ENCODE results near the gene DNHD1. TPM values are rescaled to one million over a fixed set of nuclear protein-coding genes. Genes with fewer than 3 reads are reported as not detected.
A peak's percentile ranks its signal among the peaks of the same experiment; 100 is the strongest.

DNHD1 gene
- total RNA-seq, 4 donors from 2014 or later: 17.2 to 27.3 (median 21.0) TPM

GRCh38 chr11:6474413-6474792 lies 22.7 kb upstream of the DNHD1 start:
- Histone ChIP-seq H3K9me3 (no peaks in the 10 kb centered on the region), H3K27me3 (no peaks in the 10 kb centered on the region), H3K27ac (peak overlapping the region; percentile 81 to 97 (median 92)), H3K36me3 (peaks cover 0 to 31% (median 0%) of the 10 kb centered on the region in 3 donors), H3K4me3 (peak overlapping the region; percentile 61 to 92 (median 70)), H3K4me1 (peaks cover 0 to 37% (median 11%) of the 10 kb centered on the region in 4 donors)
- 21 to 25% methylated on average over 7 of the region's 7 CpGs for WGBS, 2 donors
- no peak for DNase-seq (ENCODE audit: low spot score in 2 of 2)
- no peak for TF ChIP-seq POLR2A (IDR thresholded peaks at IDR 0.05)
- TF ChIP-seq CTCF (IDR thresholded peaks at IDR 0.05): no peak
- no peak for TF ChIP-seq EP300 (IDR thresholded peaks at IDR 0.05)

GRCh38 chr11:6474806-6475500 lies 22.1 kb upstream of the DNHD1 start:
- TF ChIP-seq POLR2A (IDR thresholded peaks at IDR 0.05) (no peak), CTCF (IDR thresholded peaks at IDR 0.05) (no peak), EP300 (IDR thresholded peaks at IDR 0.05) (no peak)
- WGBS, 2 donors: 74 to 78% methylated on average over 3 of the region's 3 CpGs
- H3K36me3 ChIP-seq: peaks cover 0 to 37% (median 0%) of the 10 kb centered on the region in 3 donors
- no peaks in the 10 kb centered on the region for H3K9me3 ChIP-seq
- H3K27me3 ChIP-seq: no peaks in the 10 kb centered on the region
- H3K27ac ChIP-seq: peak overlapping the region in 3 of 4 donors; percentile 88 to 97 (median 95)
- DNase-seq (ENCODE audit: low spot score in 2 of 2): no peak
- no peak overlapping the region for H3K4me3 ChIP-seq
- H3K4me1 ChIP-seq: peaks cover 0 to 37% (median 11%) of the 10 kb centered on the region in 4 donors

DNA sequence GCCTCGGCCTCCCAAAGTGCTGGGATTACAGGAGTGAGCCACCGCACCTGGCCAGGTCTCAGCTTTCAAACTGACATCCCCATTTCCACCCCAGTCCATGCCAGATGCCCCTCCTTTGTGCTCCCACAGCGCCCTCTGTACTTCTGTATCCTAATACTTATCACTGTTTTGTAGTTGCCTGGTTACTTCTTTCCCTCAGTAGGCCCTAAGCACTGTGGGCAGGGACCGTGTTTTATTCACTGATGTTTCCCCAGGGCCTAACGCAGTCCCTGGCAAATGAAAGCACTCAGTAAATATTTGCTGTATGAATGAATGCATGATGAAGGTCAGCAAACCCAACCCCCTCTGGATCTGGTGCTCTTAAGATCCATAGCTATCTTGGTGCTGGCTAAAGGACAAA lies 21.1 kb upstream of the DNHD1 start:
- DNase-seq (ENCODE audit: low spot score in 2 of 2): no peak
- Histone ChIP-seq H3K9me3 (no peaks in the 10 kb centered on the region), H3K36me3 (peaks cover 0 to 37% (median 0%) of the 10 kb centered on the region in 3 donors), H3K4me3 (no peak overlapping the region), H3K4me1 (peaks cover 0 to 43% (median 19%) of the 10 kb centered on the region in 4 donors), H3K27me3 (no peaks in the 10 kb centered on the region), H3K27ac (no peak overlapping the region)
- WGBS, 2 donors: 71 to 74% methylated on average over 5 of the region's 5 CpGs
- TF ChIP-seq EP300 (IDR thresholded peaks at IDR 0.05): no peak
- no peak for TF ChIP-seq POLR2A (IDR thresholded peaks at IDR 0.05)
- TF ChIP-seq CTCF (IDR thresholded peaks at IDR 0.05): no peak

DNA sequence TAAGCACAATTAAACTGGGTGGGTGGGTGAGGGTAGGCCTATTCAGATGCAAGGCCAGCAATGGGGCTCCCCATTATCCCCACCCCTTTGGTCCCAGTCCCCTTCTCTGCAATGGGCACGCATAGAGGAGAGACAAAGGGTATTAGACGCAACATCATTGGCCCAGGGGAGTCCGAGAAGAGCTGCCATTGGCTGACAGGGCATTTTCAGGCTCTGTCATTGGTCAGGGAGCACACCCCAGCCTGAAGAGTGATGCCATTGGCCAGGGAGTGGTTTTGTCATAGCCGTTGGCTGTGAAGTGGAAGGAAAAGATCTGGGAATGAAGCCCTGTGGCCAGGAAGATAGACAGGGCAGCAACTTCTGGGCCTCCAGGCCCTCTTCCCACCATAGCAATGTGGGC lies 20.5 kb upstream of the DNHD1 start:
- Histone ChIP-seq H3K36me3 (peaks cover 0 to 37% (median 0%) of the 10 kb centered on the region in 3 donors), H3K27ac (no peak overlapping the region), H3K9me3 (no peaks in the 10 kb centered on the region), H3K4me1 (peaks cover 0 to 40% (median 19%) of the 10 kb centered on the region in 4 donors), H3K27me3 (no peaks in the 10 kb centered on the region), H3K4me3 (no peak overlapping the region)
- DNase-seq (ENCODE audit: low spot score in 2 of 2): no peak
- 83 to 92% methylated on average over 4 of the region's 4 CpGs for WGBS, 2 donors
- TF ChIP-seq CTCF (IDR thresholded peaks at IDR 0.05) (no peak), EP300 (IDR thresholded peaks at IDR 0.05) (no peak), POLR2A (IDR thresholded peaks at IDR 0.05) (no peak)

DNA sequence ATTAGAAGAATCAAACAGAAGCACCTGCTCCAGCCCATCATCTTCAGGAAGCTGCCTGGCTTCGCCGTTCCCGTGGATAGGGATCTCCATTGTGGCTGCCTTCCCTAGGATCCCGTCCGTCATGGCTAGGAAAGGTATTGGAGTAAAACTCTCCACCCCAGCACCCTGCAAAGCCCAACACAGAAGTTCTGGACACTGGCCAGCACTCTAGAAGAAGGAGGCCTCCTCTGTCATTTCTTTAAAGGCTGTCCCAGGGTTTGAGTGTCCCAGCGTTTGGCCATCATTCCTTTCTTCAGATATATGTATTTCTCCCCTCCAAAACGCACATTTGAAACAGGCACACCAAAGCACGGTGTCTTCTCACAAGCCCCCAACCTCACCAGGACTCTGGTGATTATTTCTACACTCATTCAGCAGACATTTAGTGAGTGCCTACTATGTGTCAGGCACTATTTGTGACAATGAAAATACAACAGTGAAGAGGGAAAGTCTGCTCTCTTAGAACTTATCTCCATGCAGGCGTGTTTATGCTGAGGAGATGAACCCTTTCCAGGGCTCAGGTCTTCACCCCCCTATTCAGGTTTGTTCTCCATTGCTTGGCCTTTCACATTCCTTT lies 16.7 kb upstream of the DNHD1 start:
- WGBS, 2 donors: 60 to 63% methylated on average over 9 of the region's 9 CpGs
- peak overlapping the region; percentile 68 to 91 (median 76) for H3K4me3 ChIP-seq
- H3K9me3 ChIP-seq: no peaks in the 10 kb centered on the region
- peak overlapping the region; percentile 90 to 96 (median 92) for H3K27ac ChIP-seq
- peaks cover 0 to 37% (median 22%) of the 10 kb centered on the region in 4 donors for H3K4me1 ChIP-seq
- H3K36me3 ChIP-seq: peaks cover 0 to 67% (median 0%) of the 10 kb centered on the region in 3 donors
- TF ChIP-seq CTCF (IDR thresholded peaks at IDR 0.05) (no peak), POLR2A (IDR thresholded peaks at IDR 0.05) (no peak), EP300 (IDR thresholded peaks at IDR 0.05) (no peak)
- H3K27me3 ChIP-seq: no peaks in the 10 kb centered on the region
- no peak for DNase-seq (ENCODE audit: low spot score in 2 of 2)
